Liver (tissue), 9 donors: ENCODE measurements around the gene CHST12. TPM values are rescaled to one million over a fixed set of nuclear protein-coding genes. Genes with fewer than 3 reads are reported as not detected.

Source experiments
- DNase-seq: peaks from one replicate; pipeline ENCODE4 v3.0.0-alpha.2; 2017; ENCODE audit warnings: low spot score
- H3K27ac ChIP-seq, 2 donors: one replicate each; pipeline ENCODE4 v1.7.0; 2013; ENCODE audit warnings: inconsistent platforms in 2 of 2, low read length in 2 of 2, control low read depth in 1 of 2, low read depth in 1 of 2, mild to moderate bottlenecking in 1 of 2
- H3K27me3 ChIP-seq, 4 donors: one replicate each; pipeline versions ENCODE4 v1.6.1 to v1.7.0; 2013; ENCODE audit warnings: low read length in 3 of 4, inconsistent platforms in 1 of 4, mild to moderate bottlenecking in 1 of 4, moderate library complexity in 1 of 4; ENCODE audit not compliant: control insufficient read depth in 4 of 4, insufficient read depth in 4 of 4
- H3K36me3 ChIP-seq, 4 donors: one replicate each; pipeline versions ENCODE4 v1.6.1 to v1.7.0; 2013; ENCODE audit warnings: low read length in 3 of 4, mild to moderate bottlenecking in 3 of 4, low read depth in 1 of 4, moderate library complexity in 1 of 4; ENCODE audit not compliant: control insufficient read depth in 4 of 4, insufficient read depth in 3 of 4
- H3K4me1 ChIP-seq, 4 donors: one replicate each; pipeline versions ENCODE4 v1.6.1 to v1.7.0; 2013; ENCODE audit warnings: low read length in 3 of 4, mild to moderate bottlenecking in 3 of 4, moderate library complexity in 1 of 4; ENCODE audit not compliant: control insufficient read depth in 4 of 4, insufficient read depth in 4 of 4
- H3K4me3 ChIP-seq, 3 donors: one replicate each; pipeline versions ENCODE4 v1.6.1 to v1.7.0; 2013; ENCODE audit warnings: low read length in 3 of 3, control low read depth in 1 of 3, low read depth in 1 of 3, mild to moderate bottlenecking in 1 of 3
- H3K9ac ChIP-seq, 2 donors: one replicate each; pipeline ENCODE4 v1.7.0; 2013; ENCODE audit warnings: low read length in 2 of 2, mild to moderate bottlenecking in 2 of 2, moderate library complexity in 2 of 2, control low read depth in 1 of 2, low read depth in 1 of 2
- H3K9me3 ChIP-seq, 4 donors: one replicate each; pipeline versions ENCODE4 v1.6.1 to v1.7.0; 2013; ENCODE audit warnings: low read length in 3 of 4; ENCODE audit not compliant: control insufficient read depth in 4 of 4
- ATF3 ChIP-seq: IDR thresholded peaks from 2 replicates; pipeline ENCODE4 v1.6.1; 2016; ENCODE audit warnings: antibody characterized with exemption
- CTCF ChIP-seq: fragments of 150-350 bp; IDR thresholded peaks from 2 replicates; pipeline ENCODE4 v1.5.1; 2017; ENCODE audit warnings: improper control_type of control experiment, low read depth, low read length; ENCODE audit not compliant: missing input control
- EGR1 ChIP-seq, 2 donors: IDR thresholded peaks; 2 replicates each; pipeline ENCODE4 v1.6.1; 2016 to 2018; ENCODE audit warnings: antibody characterized with exemption in 2 of 2, low read depth in 2 of 2
- FOXA1 ChIP-seq: IDR thresholded peaks from 2 replicates; pipeline ENCODE4 v1.6.1; 2016; ENCODE audit warnings: antibody characterized with exemption
- FOXA2 ChIP-seq: IDR thresholded peaks from 2 replicates; pipeline ENCODE4 v1.6.1; 2016; ENCODE audit warnings: antibody characterized with exemption
- GABPA ChIP-seq, 2 donors: IDR thresholded peaks in 1 of 2; conservative IDR thresholded peaks in 1 of 2; 2 replicates each; pipeline ENCODE4 v1.6.1; 2016; ENCODE audit warnings: antibody characterized with exemption in 2 of 2, mild to moderate bottlenecking in 1 of 2, moderate library complexity in 1 of 2
- HNF4A ChIP-seq, 2 donors: conservative IDR thresholded peaks; 2 replicates each; pipeline ENCODE4 v1.6.1; 2016; ENCODE audit warnings: antibody characterized with exemption in 2 of 2, mild to moderate bottlenecking in 2 of 2
- HNF4G ChIP-seq: IDR thresholded peaks from 2 replicates; pipeline ENCODE4 v1.6.1; 2016; ENCODE audit warnings: antibody characterized with exemption
- JUND ChIP-seq, 2 donors: IDR thresholded peaks; 2 replicates each; pipeline ENCODE4 v1.6.1; 2016; ENCODE audit warnings: antibody characterized with exemption in 2 of 2
- NR2F2 ChIP-seq: IDR thresholded peaks from 2 replicates; pipeline ENCODE4 v1.6.1; 2016; ENCODE audit warnings: antibody characterized with exemption
- RAD21 ChIP-seq, 2 donors: IDR thresholded peaks; 2 replicates each; pipeline ENCODE4 v1.6.1; 2016; ENCODE audit warnings: antibody characterized with exemption in 2 of 2, mild to moderate bottlenecking in 2 of 2
- REST ChIP-seq: IDR thresholded peaks from 2 replicates; pipeline ENCODE4 v1.6.1; 2016; ENCODE audit warnings: antibody characterized with exemption, mild to moderate bottlenecking
- RXRA ChIP-seq, 2 donors: IDR thresholded peaks; 2 replicates each; pipeline ENCODE4 v1.6.1; 2017 to 2018; ENCODE audit warnings: antibody characterized with exemption in 2 of 2, mild to moderate bottlenecking in 1 of 2
- SP1 ChIP-seq: IDR thresholded peaks from 2 replicates; pipeline ENCODE4 v1.6.1; 2018; ENCODE audit warnings: antibody characterized with exemption, mild to moderate bottlenecking
- TAF1 ChIP-seq: conservative IDR thresholded peaks from 2 replicates; pipeline ENCODE4 v1.6.1; 2016; ENCODE audit warnings: antibody characterized with exemption, mild to moderate bottlenecking
- YY1 ChIP-seq: IDR thresholded peaks from 2 replicates; pipeline ENCODE4 v1.6.1; 2016; ENCODE audit warnings: antibody characterized with exemption, mild to moderate bottlenecking
- ZBTB33 ChIP-seq: IDR thresholded peaks from 2 replicates; pipeline ENCODE4 v1.6.1; 2016; ENCODE audit warnings: antibody characterized with exemption
- WGBS: extraction: QIAGEN DNeasy Blood & Tissue Kit; methylation state at CpG from one replicate; pipeline ENCODE4 v1.1.7; 2013; 5-methylcytosine and 5-hydroxymethylcytosine counted together
- polyA plus RNA-seq, 2 donors: library from polyadenylated mRNA; stranded (reverse) in 1 of 2; unstranded in 1 of 2; fragments of 200-250 nt in 1 of 2; fragments of >200 nt in 1 of 2; fragmentation: Nextera tagmentation in 1 of 2; extraction: Ambion mirVana in 1 of 2; gene quantifications; one replicate each; pipeline versions ENCODE4 v1.2.1 to v1.2.3, GENCODE V29; 2013 to 2015
- total RNA-seq, 2 donors: library from RNA; depleted of rRNA; stranded (reverse); fragments of >200 nt; gene quantifications; one replicate each; pipeline ENCODE4 v1.2.3, GENCODE V29; 2014
- donor health status: healthy.
- donor health status: healthy.
- donor health status: healthy.
- donor health status: healthy.
- donor health status: healthy.

The CHST12 gene
- total and polyA plus RNA-seq, 4 donors, result 3.2 to 11.9 (median 5.2) TPM

GRCh38 chr7:2445898-2446555 lies 42.6 kb downstream of the CHST12 start:
- 93% methylated on average over 21 of the region's 21 CpGs for WGBS
- DNase-seq, result no peak
- Histone ChIP-seq H3K4me1 (no peaks in the 10 kb centered on the region), H3K36me3 (peaks cover 0 to 5% (median 0%) of the 10 kb centered on the region in 4 donors), H3K27ac (no peak overlapping the region), H3K4me3 (no peak overlapping the region), H3K9me3 (no peaks in the 10 kb centered on the region), H3K27me3 (no peaks in the 10 kb centered on the region), H3K9ac (no peak overlapping the region)
- no peak for TF ChIP-seq CTCF
- no peak for TF ChIP-seq FOXA1
- no peak for TF ChIP-seq SP1
- TF ChIP-seq RAD21 (IDR thresholded peaks at IDR 0.05), result no peak
- TF ChIP-seq FOXA2, result no peak
- TF ChIP-seq HNF4G, result no peak
- no peak for TF ChIP-seq YY1
- no peak for TF ChIP-seq ATF3
- no peak for TF ChIP-seq TAF1
- TF ChIP-seq HNF4A (conservative IDR thresholded peaks at IDR 0.05), result no peak
- no peak for TF ChIP-seq RXRA (IDR thresholded peaks at IDR 0.05)
- no peak for TF ChIP-seq REST
- no peak for TF ChIP-seq NR2F2
- no peak for TF ChIP-seq GABPA (IDR thresholded peaks at IDR 0.05 in 1 of 2, conservative IDR thresholded peaks at IDR 0.05 in 1 of 2)

GRCh38 chr7:2446676-2447075 lies 43.3 kb downstream of the CHST12 start:
- peaks cover 2 to 5% (median 4%) of the 10 kb centered on the region in 4 donors for H3K4me1 ChIP-seq
- H3K4me3 ChIP-seq, result no peak overlapping the region
- DNase-seq, result no peak
- no peak overlapping the region for H3K27ac ChIP-seq
- H3K36me3 ChIP-seq, result peaks cover 0 to 5% (median 0%) of the 10 kb centered on the region in 4 donors
- 92% methylated on average over 10 of the region's 10 CpGs for WGBS
- H3K9me3 ChIP-seq, result no peaks in the 10 kb centered on the region
- TF ChIP-seq FOXA1, result no peak
- no peak for TF ChIP-seq REST
- TF ChIP-seq SP1, result no peak
- TF ChIP-seq NR2F2, result no peak
- no peak for TF ChIP-seq EGR1 (IDR thresholded peaks at IDR 0.05; ENCODE audit: low read depth in 2 of 2)
- TF ChIP-seq HNF4A (conservative IDR thresholded peaks at IDR 0.05), result no peak
- no peak for TF ChIP-seq CTCF
- TF ChIP-seq ATF3, result no peak
- TF ChIP-seq JUND (IDR thresholded peaks at IDR 0.05), result no peak
- no peak for TF ChIP-seq YY1
- TF ChIP-seq ZBTB33, result no peak
- no peak for TF ChIP-seq RXRA (IDR thresholded peaks at IDR 0.05)
- no peak for TF ChIP-seq RAD21 (IDR thresholded peaks at IDR 0.05)
- no peak for TF ChIP-seq FOXA2
- TF ChIP-seq TAF1, result no peak
- no peak overlapping the region for H3K9ac ChIP-seq
- no peaks in the 10 kb centered on the region for H3K27me3 ChIP-seq
